Measurements from ENCODE around the gene HEMGN.
"Not testable (repeated sequence)": the region's sequence is repeated elsewhere in the genome, so short reads cannot be mapped to it uniquely, and the experiment has no call there.

HEMGN gene

GRCh38 chr9:97979788-97980478 is 42.0 kb upstream of the HEMGN start:
- Histone ChIP-seq H3K27me3 (replicated peaks; ENCODE audit: insufficient read depth, low read length) (no peaks in the 10 kb centered on the region), H3K9me2 (replicated peaks; ENCODE audit: insufficient read depth, low read length) (no peaks in the 10 kb centered on the region), H3K27ac (ENCODE audit: low read length) (no peak overlapping the region), H3K9me3 (replicated peaks; ENCODE audit: insufficient read depth, low read length) (no peaks in the 10 kb centered on the region), H3K36me3 (replicated peaks; ENCODE audit: insufficient read depth, low read length) (no peaks in the 10 kb centered on the region), H3K4me2 (ENCODE audit: low read depth, low read length) (no peak overlapping the region), H3F3A (ENCODE audit: insufficient read depth, low read length) (no peaks in the 10 kb centered on the region), H3K4me3 (ENCODE audit: low read length) (no peak overlapping the region), H3K79me2 (ENCODE audit: low read length) (peaks cover 12% of the 10 kb centered on the region), H3K9ac (ENCODE audit: low read length) (no peak overlapping the region), H2AFZ (ENCODE audit: low read length) (no peak overlapping the region), H3K4me1 (ENCODE audit: low read length) (no peaks in the 10 kb centered on the region), H4K20me1 (ENCODE audit: insufficient read depth, low read length) (no peaks in the 10 kb centered on the region)
- TF ChIP-seq EZH2phosphoT487 (IDR thresholded peaks at IDR 0.05; ENCODE audit: low read length) = no peak
- no peak for TF ChIP-seq EZH2 (optimal IDR thresholded peaks at IDR 0.05; ENCODE audit: low read depth, low read length)
- TF ChIP-seq, protein P1, sequence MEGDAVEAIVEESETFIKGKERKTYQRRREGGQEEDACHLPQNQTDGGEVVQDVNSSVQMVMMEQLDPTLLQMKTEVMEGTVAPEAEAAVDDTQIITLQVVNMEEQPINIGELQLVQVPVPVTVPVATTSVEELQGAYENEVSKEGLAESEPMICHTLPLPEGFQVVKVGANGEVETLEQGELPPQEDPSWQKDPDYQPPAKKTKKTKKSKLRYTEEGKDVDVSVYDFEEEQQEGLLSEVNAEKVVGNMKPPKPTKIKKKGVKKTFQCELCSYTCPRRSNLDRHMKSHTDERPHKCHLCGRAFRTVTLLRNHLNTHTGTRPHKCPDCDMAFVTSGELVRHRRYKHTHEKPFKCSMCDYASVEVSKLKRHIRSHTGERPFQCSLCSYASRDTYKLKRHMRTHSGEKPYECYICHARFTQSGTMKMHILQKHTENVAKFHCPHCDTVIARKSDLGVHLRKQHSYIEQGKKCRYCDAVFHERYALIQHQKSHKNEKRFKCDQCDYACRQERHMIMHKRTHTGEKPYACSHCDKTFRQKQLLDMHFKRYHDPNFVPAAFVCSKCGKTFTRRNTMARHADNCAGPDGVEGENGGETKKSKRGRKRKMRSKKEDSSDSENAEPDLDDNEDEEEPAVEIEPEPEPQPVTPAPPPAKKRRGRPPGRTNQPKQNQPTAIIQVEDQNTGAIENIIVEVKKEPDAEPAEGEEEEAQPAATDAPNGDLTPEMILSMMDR (IDR thresholded peaks at IDR 0.05; ENCODE audit: low read length) = no peak
- DNase-seq = no peak

GRCh38 chr9:97978371-97979130 is 40.6 kb upstream of the HEMGN start:
- no peak overlapping the region for H3K27ac ChIP-seq (ENCODE audit: low read length)
- H3K9ac ChIP-seq (ENCODE audit: low read length) = no peak overlapping the region
- no peaks in the 10 kb centered on the region for H3K9me2 ChIP-seq (replicated peaks; ENCODE audit: insufficient read depth, low read length)
- DNase-seq = no peak
- no peak overlapping the region for H3K4me2 ChIP-seq (ENCODE audit: low read depth, low read length)
- H3K4me1 ChIP-seq (ENCODE audit: low read length) = no peaks in the 10 kb centered on the region
- no peak overlapping the region for H2AFZ ChIP-seq (ENCODE audit: low read length)
- H3F3A ChIP-seq (ENCODE audit: insufficient read depth, low read length) = no peaks in the 10 kb centered on the region
- H3K9me3 ChIP-seq (replicated peaks; ENCODE audit: insufficient read depth, low read length) = no peaks in the 10 kb centered on the region
- TF ChIP-seq, protein P1 (IDR thresholded peaks at IDR 0.05; ENCODE audit: low read length) = no peak
- H3K4me3 ChIP-seq (ENCODE audit: low read length) = no peak overlapping the region
- H4K20me1 ChIP-seq (ENCODE audit: insufficient read depth, low read length) = no peaks in the 10 kb centered on the region
- H3K27me3 ChIP-seq (replicated peaks; ENCODE audit: insufficient read depth, low read length) = no peaks in the 10 kb centered on the region
- H3K79me2 ChIP-seq (ENCODE audit: low read length) = peaks cover 4% of the 10 kb centered on the region
- no peaks in the 10 kb centered on the region for H3K36me3 ChIP-seq (replicated peaks; ENCODE audit: insufficient read depth, low read length)

DNA sequence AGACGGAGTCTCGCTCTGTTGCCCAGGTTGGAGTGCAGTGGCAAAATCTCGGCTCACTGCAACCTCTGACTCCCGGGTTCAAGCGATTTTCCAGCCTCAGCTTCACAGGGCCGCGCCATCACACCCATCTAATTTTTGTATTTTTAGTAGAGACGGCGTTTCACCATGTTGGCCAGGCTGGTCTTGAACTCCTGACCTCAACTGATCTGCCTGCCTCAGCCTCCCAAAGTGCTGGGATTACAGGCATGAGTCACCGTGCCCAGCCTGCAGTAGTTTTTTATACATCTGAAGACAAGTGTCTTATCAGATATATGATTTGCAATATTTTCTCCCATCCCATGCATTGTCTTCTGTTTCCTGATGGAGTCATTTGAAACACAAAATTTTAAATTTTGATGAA is 38.7 kb upstream of the HEMGN start:
- H3K27ac ChIP-seq (ENCODE audit: low read length); H2AFZ ChIP-seq (ENCODE audit: low read length); H3K9me3 ChIP-seq (replicated peaks; ENCODE audit: insufficient read depth, low read length); H3K9ac ChIP-seq (ENCODE audit: low read length); H4K20me1 ChIP-seq (ENCODE audit: insufficient read depth, low read length); H3F3A ChIP-seq (ENCODE audit: insufficient read depth, low read length); H3K4me1 ChIP-seq (ENCODE audit: low read length); H3K36me3 ChIP-seq (replicated peaks; ENCODE audit: insufficient read depth, low read length); H3K9me2 ChIP-seq (replicated peaks; ENCODE audit: insufficient read depth, low read length); H3K4me3 ChIP-seq (ENCODE audit: low read length); H3K79me2 ChIP-seq (ENCODE audit: low read length); H3K27me3 ChIP-seq (replicated peaks; ENCODE audit: insufficient read depth, low read length); DNase-seq; H3K4me2 ChIP-seq (ENCODE audit: low read depth, low read length): not testable (repeated sequence)

DNA sequence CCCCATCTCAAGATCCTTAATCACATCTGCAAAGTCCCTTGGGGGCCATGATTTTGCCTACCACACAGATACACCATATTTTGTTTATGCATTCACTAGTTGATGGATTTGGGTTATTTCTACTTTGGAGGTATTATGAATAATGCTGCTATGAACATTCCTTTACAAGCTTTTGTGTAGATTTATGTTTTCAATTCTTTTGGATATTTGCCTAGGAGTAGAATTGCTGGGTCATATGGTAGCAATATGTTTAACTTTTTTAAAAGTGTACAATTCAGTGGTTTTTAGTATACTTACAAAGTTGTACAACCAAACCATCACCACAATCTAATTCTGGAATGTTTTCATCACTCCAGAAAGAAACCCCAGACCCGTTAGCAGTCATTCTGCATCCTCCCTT is 37.4 kb upstream of the HEMGN start:
- H3K27me3 ChIP-seq (replicated peaks; ENCODE audit: insufficient read depth, low read length) = no peaks in the 10 kb centered on the region
- H3K79me2 ChIP-seq (ENCODE audit: low read length) = no peaks in the 10 kb centered on the region
- H3K36me3 ChIP-seq (replicated peaks; ENCODE audit: insufficient read depth, low read length) = no peaks in the 10 kb centered on the region
- no peak overlapping the region for H3K4me3 ChIP-seq (ENCODE audit: low read length)
- no peak overlapping the region for H3K4me2 ChIP-seq (ENCODE audit: low read depth, low read length)
- DNase-seq = no peak
- no peak overlapping the region for H3K9ac ChIP-seq (ENCODE audit: low read length)
- H3K27ac ChIP-seq (ENCODE audit: low read length) = no peak overlapping the region
- no peaks in the 10 kb centered on the region for H3F3A ChIP-seq (ENCODE audit: insufficient read depth, low read length)
- H2AFZ ChIP-seq (ENCODE audit: low read length) = no peak overlapping the region
- H4K20me1 ChIP-seq (ENCODE audit: insufficient read depth, low read length) = no peaks in the 10 kb centered on the region
- no peaks in the 10 kb centered on the region for H3K9me3 ChIP-seq (replicated peaks; ENCODE audit: insufficient read depth, low read length)
- no peaks in the 10 kb centered on the region for H3K4me1 ChIP-seq (ENCODE audit: low read length)
- no peaks in the 10 kb centered on the region for H3K9me2 ChIP-seq (replicated peaks; ENCODE audit: insufficient read depth, low read length)
- TF ChIP-seq EZH2phosphoT487 (IDR thresholded peaks at IDR 0.05; ENCODE audit: low read length) (no peak), EZH2 (optimal IDR thresholded peaks at IDR 0.05; ENCODE audit: low read depth, low read length) (no peak)
- TF ChIP-seq, protein P1 (IDR thresholded peaks at IDR 0.05; ENCODE audit: low read length) = no peak
